Measurements from ENCODE around the gene NABP1.

The NABP1 gene

GRCh38 chr2:191713837-191714236 lies 35.9 kb downstream of the NABP1 start:
- no peak for DNase-seq

GRCh38 chr2:191714925-191715324 lies 37.0 kb downstream of the NABP1 start:
- no peak for DNase-seq

GRCh38 chr2:191715471-191715870 lies 37.5 kb downstream of the NABP1 start:
- no peak for DNase-seq

- no peak for DNase-seq
Observed at GRCh38 chr2:191719261-191719660, 41.3 kb downstream of the NABP1 start.

GRCh38 chr2:191719938-191720337 lies 42.0 kb downstream of the NABP1 start:
- DNase-seq = no peak

- DNase-seq = no peak
Observed at GRCh38 chr2:191721331-191721730, 43.4 kb downstream of the NABP1 start.

- no peak for DNase-seq
Observed at GRCh38 chr2:191724015-191724414, 46.1 kb downstream of the NABP1 start.

GRCh38 chr2:191728750-191729624 lies 51.1 kb downstream of the NABP1 start:
- DNase-seq = no peak

GRCh38 chr2:191730263-191730662 lies 52.3 kb downstream of the NABP1 start:
- DNase-seq = no peak
